ENCODE data around the gene P2RX3.

Gene P2RX3

DNA sequence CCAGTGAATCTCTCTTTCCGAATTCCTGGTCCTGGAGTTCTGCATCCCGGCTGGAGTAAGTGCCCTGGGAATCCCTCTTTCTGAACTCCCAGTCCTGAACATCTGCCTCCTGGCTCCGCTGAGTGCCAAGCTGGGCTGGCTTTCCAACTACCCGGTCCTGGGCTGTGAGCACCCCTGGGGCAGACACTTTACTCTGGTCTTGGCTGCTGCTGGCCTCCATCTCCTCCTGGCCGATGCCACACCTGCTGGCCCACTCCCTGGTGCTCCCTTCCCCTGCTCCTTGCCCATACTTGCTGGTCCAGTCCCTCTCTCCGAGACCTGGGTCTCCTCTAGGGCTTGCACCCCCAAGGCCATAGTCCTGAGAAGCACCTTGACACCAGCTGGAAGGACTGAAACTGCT is 28.1 kb upstream of the P2RX3 start:
- no peak for DNase-seq

DNA sequence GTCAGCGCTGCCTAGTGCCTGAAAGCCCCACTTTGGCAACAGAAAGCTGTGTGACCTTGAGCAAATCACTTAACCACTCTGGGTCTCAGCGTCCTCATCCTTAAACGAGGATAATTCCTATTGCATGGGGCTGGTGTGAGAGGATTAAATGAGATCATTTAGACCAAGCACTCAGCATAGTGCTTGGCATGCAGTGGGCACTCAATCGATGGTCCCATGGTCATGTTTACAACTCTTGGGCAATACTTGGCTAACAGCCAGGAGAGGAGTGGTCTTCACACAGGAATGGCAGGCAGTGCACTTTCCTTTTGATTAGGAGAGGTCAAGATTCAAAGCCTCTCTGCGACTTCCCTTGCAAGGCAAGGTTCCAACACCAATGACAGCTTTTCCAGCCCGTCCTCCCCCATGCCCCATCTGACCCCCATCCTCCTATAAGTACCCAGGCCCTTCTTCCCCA is 27.5 kb upstream of the P2RX3 start:
- DNase-seq = no peak

DNA sequence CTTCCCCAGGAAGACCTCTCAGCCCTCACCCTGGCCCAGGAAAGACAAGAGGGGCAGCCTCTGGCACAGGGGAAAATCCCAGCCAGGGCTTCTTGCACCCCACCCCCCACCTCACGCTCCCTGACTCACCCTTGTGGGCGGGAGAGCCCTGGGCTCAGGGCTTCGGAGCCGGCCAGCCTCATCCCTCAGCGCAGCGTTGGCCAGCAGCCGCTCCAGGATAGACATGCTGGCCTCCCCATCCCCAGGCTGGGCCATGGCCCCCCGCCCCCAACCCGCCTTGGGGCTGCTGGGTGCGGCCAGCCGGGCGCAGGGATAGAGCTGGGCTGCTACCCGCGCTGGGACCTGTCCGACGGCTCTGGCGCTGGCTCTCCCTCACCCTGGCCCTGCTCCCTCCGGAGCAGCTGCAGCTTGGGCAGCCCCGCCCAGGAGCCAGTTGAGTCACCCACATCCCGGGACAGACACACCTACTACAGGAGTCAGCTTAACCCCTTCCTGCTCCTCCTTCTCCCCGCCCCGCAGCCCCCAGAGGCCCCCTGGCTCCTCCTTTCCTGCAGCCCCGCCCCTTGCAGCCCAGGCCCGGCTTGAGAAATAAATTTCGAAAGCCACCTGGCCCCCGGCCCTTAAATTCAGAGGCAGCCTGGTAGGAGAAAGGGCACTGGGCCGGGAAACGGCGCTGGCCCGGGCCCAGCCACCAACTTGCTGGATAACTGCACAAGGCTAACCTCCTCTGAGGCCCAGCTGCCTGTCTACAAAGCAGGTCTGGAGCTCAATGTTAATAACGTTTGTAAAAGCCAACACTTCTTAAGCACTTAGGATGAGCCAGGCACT is 26.8 kb upstream of the P2RX3 start:
- peak; percentile 47 for DNase-seq

DNA sequence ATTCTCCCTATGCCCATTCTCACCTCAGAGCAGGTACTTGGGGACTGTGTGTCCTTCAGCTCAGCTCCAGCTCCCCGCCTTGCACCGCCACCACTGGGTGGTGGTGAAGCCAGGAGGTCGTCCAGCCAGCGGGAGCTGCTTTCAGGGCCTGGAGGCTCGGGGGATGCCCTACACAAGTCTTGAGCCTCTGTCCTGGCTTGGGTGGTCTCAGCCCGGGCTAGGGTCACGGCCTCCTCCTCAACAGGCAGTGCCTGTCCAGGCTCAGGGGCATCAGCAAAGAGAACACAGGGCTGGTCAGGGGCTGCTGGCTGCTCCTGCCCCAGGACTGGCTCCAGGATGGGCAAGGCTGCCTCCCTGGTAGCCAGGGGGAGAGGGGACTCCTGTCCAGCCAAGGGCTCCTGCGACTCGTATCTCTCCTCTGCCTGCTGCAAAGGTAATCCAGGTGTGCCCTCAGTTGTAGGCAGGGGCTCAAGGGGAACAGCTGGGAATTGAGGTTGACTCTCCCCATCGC is 25.6 kb upstream of the P2RX3 start:
- DNase-seq = no peak

DNA sequence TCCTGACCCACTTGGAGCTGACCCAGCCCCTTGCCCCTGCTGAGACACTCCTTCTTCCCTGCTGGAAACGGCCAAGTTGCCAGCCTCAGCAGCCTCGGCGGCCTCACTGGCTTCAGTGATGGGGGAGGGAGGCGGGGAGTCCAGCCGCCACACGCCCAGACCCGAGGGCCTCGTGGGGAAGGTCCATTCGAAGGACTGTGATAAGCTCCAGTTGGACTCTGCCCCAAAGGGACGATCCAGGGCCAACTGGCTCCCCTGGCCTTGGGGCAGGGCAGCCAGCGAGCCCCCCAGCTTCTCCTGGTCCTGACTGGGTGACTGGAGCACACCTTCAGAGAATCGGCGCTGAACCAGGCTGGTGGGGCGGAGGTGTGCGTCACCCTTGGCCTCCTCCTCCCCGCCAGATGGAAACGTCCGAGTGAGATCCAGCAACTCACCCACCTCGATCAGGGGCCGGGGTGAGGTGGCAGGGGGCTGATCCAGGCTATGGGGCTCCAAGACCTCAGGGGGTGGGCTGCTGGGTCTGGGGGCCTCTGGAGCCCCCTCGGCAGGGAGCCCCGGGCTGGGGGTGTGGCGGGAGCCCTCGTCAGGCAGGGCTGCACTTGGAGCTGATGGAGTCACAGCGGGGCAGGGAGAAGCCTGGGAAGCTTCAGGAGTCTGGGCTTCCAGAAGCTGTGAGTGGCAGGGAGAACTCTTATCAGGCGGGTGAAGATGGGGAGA is 24.9 kb upstream of the P2RX3 start:
- no peak for DNase-seq

DNA sequence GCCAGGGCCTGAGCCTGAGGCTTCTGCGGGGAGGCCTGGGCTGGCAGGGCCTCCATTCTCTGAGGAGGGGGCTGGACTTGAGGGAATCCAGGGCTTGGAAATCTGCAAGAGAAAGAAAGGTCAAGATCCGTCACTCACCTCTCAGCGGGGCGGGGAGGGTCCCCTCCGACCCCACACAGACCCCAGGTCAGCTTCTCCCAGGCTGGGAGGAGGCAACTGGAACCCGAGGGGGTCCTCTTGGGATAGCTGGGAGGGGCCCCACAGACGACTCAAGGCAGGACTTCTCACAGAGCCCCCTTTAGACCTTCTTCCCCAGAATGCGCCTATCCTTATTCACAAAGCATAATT is 24.4 kb upstream of the P2RX3 start:
- no peak for DNase-seq

DNA sequence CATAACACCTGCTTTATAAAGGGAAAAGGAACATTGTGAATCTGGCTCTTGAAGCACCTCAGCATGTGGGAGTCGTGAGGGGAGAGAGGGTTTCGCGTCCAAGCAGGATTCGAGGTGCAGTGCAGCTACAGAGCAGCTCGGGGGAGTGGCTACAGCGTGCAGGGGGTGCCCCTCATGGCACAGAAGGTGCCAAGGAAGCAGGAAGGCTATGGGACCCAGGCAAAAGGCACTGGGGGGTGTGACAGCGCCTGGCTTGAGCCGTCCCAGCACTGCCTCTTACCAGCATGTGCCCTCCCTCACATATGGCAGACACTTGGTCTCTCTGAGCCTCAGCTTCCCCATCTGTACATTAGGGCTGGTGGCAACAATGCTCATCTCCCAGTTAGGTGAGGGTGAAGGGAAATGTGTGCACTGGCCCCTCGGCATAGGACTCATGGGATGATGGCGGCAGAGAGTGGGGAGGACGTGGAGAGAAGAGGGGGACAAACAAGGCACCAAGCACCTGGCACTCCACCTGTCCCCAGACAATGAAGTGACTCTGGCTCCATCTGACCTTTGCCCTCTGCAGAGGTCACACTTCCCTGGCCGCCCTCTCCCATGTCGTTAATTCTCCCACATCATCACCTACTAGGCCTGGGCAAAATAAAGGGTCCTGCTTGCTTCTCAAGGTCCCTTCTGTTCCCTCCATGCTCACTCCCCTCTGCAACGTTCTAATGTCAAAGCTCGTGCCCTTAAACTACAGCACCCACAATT is 23.8 kb upstream of the P2RX3 start:
- DNase-seq = no peak

DNA sequence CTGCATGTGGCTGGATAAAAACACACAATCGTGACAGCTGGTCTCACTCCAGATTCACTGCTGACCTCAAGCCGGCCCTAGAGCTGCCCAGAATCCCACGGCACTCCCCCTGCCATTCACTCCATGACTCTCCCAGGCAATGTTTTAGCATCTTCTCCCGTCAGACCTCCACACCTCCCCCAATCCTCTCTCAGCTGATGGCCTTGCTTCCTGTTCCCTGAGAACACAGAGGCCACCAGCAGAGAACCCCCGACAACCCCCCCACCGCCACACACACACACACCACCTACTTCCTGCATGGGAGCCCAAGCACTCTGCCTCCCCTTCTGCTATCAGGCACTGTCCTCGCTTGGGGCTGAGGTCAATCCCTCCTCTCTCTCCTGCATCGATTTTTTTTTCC is 22.7 kb upstream of the P2RX3 start:
- no peak for DNase-seq

DNA sequence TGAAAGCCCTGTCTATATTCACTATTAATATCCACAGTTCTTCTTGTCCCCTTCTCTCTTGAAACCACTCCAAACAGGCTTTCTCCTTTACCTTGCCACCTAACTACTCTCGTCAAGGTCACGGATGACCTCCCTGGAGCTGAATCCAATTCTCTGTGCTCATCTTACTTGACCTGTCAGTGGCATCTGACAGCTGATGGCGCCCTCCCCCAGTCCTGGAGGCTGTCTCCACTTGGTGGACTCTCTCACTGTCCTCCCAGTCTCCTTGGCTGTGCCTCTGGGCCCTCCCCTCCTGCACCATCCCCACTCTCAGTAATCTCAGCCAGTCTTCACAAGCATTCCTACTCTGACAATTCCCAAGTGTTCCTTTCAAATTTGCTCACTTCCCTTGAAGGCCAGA is 22.1 kb upstream of the P2RX3 start:
- no peak for DNase-seq

DNA sequence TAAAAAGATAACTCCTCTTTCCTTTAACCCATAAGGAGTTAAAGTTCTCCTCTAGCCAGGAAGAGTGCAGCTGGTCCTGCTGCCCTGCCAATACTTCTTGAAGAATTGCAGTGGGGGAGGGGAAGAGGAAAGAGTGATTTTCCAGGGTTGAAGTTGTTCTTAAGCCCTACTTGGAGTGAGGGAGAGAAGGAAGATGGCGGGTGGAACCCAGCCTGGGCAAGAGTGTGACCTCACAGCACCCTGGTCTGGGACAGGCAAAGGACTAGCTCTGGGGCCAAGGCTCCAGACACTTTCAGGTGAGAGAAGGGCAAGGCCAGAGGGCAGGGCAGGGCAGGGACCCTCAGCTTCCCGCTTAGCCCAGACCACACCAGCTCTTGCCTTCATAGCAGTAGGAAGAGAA is 20.0 kb upstream of the P2RX3 start:
- DNase-seq = no peak

DNA sequence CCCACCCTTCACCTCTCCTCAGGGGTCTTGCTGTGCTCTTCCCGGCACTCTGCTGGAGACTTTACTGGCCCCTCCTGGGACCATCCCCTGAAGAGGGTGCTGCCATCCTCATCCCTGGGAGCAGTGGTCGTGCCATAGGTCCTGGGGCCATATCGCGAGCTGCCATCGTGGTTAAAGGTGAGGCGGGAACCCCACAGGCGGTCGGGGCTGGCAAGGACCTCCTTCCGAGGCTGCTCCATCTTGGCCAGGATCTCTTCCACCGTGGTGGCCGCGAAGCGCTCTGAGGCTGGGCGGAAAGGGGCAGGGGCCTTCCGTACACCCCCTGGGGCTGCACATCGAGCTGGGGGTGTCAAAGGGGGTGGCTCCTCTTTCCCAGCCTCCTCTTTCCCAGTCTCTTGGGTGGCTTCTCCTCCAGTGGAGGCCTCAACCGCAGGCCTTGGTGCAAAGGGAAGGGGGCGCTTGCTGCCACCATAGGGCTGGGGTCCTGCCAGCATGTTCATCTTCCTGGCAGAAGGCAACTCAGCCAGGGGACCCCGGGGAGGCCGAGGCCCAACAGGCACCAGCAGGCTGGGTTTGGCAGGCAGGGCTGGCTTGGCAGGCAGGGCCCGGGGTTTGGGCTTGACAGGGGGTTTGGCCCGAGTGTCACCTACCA is 18.0 kb upstream of the P2RX3 start:
- DNase-seq = no peak

DNA sequence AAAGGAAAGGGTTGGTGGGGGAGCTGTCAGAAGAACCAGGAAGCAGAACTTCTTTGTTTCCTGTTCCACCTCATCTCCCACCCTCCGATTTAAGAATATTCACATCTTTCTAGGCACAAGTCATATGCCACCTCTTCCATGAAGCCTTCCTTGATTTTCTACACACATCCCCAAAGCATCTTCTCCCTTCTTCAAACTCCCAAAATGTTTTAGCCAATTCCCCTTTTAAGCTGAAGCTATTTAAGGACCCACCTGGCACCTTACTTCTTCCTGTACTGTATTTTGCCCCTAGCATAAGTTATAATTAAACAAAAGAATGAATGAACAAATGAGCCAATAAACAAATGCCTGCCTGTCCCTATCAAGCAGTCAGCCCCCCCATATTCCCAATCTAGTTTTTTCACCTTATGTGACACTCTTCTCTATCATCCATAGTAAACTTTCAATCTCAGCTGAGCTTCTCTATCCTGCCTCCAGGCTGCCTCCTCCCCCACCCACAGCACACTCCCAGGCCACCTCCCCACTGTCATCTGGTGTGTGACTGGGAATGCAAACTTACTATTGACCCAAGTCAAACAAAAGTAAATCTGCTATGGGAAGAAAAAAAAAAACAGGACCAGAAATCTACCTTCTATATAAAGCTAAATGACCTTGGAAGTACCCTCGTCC is 17.3 kb upstream of the P2RX3 start:
- no peak for DNase-seq

DNA sequence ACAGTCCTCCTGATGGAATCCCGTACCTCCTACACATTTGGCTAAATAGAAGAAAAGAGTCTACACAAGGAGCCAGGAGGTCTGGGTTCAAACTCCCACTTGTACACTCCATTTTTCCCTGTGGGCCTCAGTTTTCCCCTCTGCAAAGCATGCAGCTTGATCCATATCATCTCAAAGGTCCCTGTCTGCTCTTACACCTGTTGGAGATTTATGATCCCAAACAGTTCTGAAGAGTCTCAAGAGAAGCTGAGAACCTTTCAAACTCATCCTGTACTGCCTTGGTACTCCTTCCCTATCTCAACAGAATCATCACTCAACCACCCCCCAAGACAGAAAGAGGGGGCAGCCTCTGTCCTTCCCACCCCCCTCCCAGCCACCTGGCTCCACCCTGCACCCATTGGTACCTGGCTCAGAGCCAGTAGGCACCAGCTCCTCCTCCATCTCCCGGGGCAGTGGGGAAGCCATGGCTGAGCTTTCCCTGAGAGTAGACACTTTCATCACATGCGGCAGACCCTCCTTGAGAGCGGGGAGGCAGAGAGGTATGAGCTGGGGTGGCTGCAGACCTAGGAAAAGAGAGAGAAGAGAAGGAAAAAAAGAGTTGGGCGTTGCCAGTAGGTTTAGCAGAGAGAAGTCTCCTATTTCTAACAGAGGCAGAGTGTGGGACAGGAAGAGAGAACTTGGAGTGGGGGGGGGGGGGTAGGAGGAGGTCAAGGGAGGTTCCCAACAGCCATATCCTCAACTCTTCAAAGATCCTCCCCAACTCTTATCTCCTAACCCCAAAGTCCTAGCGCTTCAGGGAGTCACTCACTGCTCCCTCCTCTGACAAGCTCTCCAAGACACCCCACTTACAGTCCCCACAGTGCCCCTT is 16.5 kb upstream of the P2RX3 start:
- DNase-seq = no peak

DNA sequence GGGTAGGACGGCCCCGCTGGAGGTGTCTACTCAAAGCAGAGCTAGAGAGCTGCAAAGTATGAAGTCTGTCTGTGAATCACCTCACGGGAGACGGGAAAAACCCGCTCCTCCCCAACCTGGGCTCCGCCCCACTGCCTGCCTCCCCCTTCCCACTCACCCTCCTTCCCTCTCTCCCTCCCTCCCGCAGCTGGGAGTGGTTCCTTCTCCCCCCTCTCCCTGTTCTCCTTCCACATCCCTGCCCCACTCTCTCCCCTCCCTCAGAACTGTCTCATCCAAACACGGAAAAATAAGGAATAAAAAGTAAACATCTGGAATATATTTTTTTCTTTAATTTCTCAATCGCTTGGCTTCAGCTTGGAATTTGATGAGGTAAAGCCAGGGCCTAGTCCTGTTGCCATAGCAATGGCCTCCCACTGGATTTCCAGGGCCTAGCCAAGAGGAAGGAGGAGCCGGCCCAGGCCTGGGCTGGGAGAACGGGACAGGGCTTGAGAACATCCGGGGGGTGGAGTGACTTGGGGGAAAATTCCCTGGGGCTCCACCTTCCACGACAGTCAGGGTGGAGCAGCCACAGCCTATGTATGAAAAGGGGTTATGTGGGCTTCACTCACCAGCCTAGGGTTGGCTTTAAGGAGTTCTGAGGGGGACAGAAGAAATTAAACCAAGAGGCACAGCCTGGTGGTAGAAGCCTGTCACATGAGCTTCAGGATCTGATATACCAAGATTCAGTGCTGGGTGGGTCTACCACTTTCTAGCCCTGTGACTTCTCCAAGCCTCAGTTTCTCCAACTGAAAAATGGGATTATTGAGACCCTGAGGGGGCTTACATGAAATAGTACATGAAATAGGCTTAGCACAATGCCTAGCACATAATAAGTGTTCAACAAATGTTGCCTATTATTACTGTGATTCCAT is 15.6 kb upstream of the P2RX3 start:
- DNase-seq = no peak

DNA sequence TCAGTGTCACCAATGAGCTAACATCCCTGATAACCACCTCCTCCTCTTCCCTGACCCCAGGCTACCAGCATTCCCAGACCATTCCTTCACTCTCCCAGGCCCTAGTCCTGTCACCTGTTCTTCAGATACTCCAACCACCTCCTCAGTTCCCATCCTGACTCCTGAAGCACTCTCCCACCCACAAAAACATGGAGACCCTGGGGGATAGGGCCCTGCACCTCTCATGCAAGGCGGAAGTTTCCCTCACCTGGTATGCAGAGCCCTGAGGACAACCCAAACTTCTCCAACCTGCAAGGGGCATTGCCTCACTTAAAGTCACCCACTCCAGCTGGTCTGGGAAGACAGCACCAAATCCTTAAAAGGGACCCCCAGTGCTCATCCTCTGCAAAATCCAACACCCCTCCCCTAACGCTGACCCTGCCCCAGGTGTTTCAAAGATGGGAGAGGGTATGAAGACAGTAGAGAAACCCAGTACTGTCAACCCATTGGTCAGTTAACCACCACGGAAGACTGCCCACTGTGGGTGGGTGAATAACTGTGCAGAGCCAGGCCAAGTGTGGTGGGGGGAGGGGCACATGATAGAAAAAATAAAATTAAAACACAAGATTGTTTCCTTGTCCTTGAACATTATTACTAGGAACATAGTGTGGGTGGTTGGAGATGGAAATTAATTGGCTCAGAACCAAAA is 14.8 kb upstream of the P2RX3 start:
- DNase-seq = no peak

DNA sequence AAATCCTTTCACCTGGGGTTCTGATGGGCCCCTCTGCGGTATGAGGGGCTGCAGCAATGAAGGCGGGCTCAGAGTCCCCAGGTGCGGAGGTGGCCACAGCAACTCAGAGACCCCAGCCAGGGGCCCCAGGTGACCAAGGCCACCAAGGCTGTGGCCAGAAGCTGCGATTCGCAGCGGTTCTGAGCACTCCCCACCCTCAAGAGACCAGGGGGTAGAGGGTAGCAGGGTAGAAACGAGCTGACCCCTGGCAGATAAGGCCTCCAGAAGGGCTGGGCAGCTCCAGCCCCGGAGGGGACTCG is 14.3 kb upstream of the P2RX3 start:
- no peak for DNase-seq

DNA sequence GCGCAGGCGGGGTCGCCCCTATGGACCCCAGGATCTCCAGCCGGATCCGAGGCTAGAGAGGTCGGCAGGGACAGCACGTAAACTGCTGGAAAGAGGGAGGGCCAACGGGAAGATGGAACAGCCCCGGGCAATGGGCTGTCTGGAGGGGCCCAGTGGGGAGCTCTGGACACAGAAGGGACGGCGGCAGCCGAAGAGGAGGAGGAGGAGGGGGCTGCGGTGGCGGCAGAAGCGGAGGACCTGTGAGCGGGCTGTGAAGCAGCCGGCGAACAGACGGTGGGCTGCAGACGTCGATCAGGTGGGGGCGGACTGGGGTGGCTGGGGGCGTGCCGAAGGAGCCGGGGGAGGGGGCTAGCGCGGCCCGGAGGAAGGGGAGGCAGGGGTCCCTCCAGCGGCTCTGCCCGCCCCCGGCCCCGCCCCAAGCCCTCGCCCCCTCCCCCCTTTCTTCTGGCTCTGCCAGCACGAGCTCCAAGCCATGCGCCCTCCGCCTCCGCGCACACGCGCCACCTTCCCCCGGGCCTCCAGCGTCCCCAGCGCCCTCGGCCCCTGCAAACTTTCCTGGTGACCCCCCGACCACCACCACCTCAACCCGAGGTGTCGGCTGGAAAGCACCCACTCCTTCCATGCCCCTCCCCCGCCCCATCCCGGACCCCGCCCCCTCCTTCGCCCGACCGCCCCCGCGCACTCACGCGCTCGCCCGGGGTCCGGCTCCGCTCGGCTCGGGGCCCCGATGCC is 13.8 kb upstream of the P2RX3 start:
- DNase-seq = no peak

DNA sequence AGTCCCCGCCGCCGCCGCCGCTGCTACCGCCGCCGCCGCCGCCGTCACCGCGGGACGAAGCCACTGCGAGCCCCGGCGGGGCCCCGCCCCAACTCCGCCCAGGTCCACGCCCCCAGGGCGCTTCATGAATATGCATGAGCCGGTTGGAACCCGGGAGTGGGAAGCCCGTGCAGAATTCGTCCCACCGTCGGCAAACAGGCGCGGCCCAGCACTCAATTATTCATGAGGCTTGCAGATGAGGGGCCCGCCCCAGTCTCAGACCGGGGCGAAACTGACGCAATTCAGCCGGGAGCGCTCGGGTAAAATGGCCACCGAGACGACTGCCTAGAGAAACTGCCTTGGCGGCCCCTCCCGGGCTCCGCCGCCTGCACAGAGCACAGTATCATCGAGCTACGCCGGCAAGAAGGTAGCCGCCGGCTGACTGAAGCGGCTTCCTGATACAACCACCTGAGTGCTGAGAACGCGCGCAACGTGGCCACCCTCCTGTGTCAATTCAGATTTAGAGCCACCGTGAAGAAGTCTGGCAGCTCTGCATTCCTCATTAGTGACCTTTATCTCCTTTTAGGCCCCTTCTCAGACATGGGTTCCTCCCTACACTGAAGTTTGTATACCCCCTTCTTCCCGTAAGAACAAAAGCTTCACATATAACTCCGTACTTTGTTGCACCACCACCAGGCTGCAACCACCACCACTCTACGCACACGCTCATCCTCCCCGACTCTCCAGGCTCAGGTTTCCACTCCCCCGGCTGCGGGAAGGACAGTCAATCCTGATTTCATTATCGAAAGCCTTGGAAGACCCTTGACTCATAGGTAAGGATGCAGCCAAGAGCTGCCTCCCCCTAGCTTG is 13.0 kb upstream of the P2RX3 start, which contains the start of gene TNKS1BP1:
TSS of gene TNKS1BP1 (minus strand) at position 67 of the 849 bp plus-strand sequence. CDS start 3,067 bp downstream, outside the sequence.
- DNase-seq = peak; percentile 90

All from stimulated activated naive CD4-positive, alpha-beta T cell treated with Interleukin-2 at 50 U/mL for 16 hours (primary cell).